ENCODE results near the gene MSLN. TPM values are rescaled to one million over a fixed set of nuclear protein-coding genes. Genes with fewer than 3 reads are reported as not detected.

Gene MSLN
- total and polyA plus RNA-seq, 2 experiments from 2014 or later = 0.10 TPM; not detected in 1

- TF ChIP-seq REST (IDR thresholded peaks at IDR 0.05; ENCODE audit: unreplicated experiment) (no peak), EZH2 (IDR thresholded peaks at IDR 0.05; ENCODE audit: low read depth, unreplicated experiment) (no peak), JUNB (IDR thresholded peaks at IDR 0.05; ENCODE audit: unreplicated experiment) (no peak), ZNF114 (CRISPR knock-in tag; IDR thresholded peaks at IDR 0.05) (no peak), ETS1 (IDR thresholded peaks at IDR 0.05) (no peak), CREB1 (CRISPR knock-in tag; IDR thresholded peaks at IDR 0.05; ENCODE audit: low read depth) (no peak)
Observed at GRCh38 chr16:734208-734980, 26.1 kb upstream of the MSLN start (continued).

DNA sequence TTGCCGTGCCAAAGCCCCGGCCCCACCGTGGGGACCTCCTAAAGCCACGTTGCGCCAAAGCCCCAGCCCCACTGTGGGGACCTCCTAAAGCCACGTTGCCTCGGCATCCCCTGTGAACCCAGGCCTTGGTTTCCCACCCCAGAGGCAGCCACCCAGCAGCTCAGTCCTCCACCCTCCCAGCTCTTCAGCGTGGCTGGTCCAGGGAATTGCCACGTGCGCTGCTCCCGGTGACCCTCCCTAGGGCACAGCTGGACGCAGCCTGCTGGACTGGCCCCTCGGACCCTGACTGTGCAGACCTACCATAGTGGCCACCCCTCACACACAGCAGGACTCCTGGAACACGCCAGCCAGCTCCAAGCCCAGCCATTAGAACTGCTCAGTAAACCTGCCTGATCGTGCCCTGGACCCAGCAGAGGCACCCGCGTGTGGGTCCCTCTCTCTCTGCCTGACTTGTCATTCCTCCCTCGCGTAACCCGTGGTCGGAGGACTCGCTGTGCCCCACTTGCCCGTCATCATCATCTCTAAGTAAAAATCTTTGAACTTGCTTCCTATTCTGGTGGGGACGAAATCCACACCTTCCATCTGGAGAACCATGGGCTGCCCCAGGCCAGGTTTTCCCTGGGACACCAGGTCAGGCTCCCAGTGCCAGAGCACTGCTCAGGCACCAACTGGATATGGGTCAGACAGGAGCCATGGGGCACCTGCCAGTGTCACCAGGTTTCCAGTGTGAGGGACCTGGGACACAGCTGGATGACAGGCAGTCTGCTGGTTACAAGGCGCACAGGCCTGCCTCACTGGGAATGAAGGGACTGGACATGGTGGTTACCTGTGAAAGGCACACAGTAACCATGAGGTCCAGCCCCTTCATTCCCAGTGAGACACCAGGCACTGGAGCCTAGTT lies 25.3 kb upstream of the MSLN start:
- peaks cover 7% of the 10 kb centered on the region; the same call in 1 of the 2 replicates for H3F3A ChIP-seq (replicated peaks; ENCODE audit: low read depth)
- H2AFZ ChIP-seq = no peak overlapping the region
- no peak overlapping the region; the same call in 2 of the 3 replicates for H3K4me3 Mint-ChIP-seq
- no peaks in the 10 kb centered on the region for H3K9me3 Mint-ChIP-seq
- no peaks in the 10 kb centered on the region for H4K20me1 ChIP-seq (replicated peaks; ENCODE audit: insufficient read depth)
- H3K27ac Mint-ChIP-seq = no peak overlapping the region
- no peaks in the 10 kb centered on the region for H3K9me2 ChIP-seq (ENCODE audit: insufficient read depth)
- no peak overlapping the region for H3K4me2 ChIP-seq
- H3K27me3 Mint-ChIP-seq (ENCODE audit: insufficient read depth, low read depth, poor library complexity) = peaks cover 15% of the 10 kb centered on the region
- H3K36me3 ChIP-seq (ENCODE audit: insufficient read depth) = no peaks in the 10 kb centered on the region; the same call in 1 of the 2 replicates
- H3K4me1 ChIP-seq (ENCODE audit: insufficient read depth) = no peaks in the 10 kb centered on the region; the same call in 1 of the 2 replicates
- no peaks in the 10 kb centered on the region for H3K79me2 ChIP-seq (replicated peaks; ENCODE audit: insufficient read depth)
- DNase-seq (ENCODE audit: low spot score) (no peak), ATAC-seq (no peak)
- no peaks in the 10 kb centered on the region for H3K27me3 ChIP-seq (ENCODE audit: insufficient read depth)
- TF ChIP-seq EZH2 (IDR thresholded peaks at IDR 0.05; ENCODE audit: low read depth, unreplicated experiment) = no peak
- TF ChIP-seq ZNF114 (CRISPR knock-in tag; IDR thresholded peaks at IDR 0.05) = no peak
- no peak overlapping the region for H3K27ac ChIP-seq (ENCODE audit: low read depth)
- peaks cover 13% of the 10 kb centered on the region for H3K4me1 Mint-ChIP-seq
- H3K4me3 ChIP-seq = no peak overlapping the region
- peaks cover 33% of the 10 kb centered on the region for H3K36me3 Mint-ChIP-seq (ENCODE audit: low read depth)
